ENCODE data around the gene DNAH1. TPM values are rescaled to one million over a fixed set of nuclear protein-coding genes. Genes with fewer than 3 reads are reported as not detected.

Gene DNAH1
- total and polyA plus RNA-seq, 2 experiments from 2014 or later, result 4.0 to 4.2 TPM

GRCh38 chr3:52277071-52277964, 38.8 kb upstream of the DNAH1 start:
- peaks cover 56% of the 10 kb centered on the region for H4K20me1 ChIP-seq (ENCODE audit: insufficient read depth, poor library complexity, severe bottlenecking)
- peaks cover 50% of the 10 kb centered on the region for H3K4me1 ChIP-seq (ENCODE audit: insufficient read depth)
- H3K27me3 ChIP-seq, result no peaks in the 10 kb centered on the region
- no peaks in the 10 kb centered on the region for H3K9me3 ChIP-seq (ENCODE audit: low read depth)
- TF ChIP-seq EZH2 (IDR thresholded peaks at IDR 0.05; ENCODE audit: borderline replicate concordance), result no peak
- TF ChIP-seq EZH2phosphoT487 (IDR thresholded peaks at IDR 0.05; ENCODE audit: low read depth, severe bottlenecking, unreplicated experiment), result no peak
- TF ChIP-seq, protein P1, sequence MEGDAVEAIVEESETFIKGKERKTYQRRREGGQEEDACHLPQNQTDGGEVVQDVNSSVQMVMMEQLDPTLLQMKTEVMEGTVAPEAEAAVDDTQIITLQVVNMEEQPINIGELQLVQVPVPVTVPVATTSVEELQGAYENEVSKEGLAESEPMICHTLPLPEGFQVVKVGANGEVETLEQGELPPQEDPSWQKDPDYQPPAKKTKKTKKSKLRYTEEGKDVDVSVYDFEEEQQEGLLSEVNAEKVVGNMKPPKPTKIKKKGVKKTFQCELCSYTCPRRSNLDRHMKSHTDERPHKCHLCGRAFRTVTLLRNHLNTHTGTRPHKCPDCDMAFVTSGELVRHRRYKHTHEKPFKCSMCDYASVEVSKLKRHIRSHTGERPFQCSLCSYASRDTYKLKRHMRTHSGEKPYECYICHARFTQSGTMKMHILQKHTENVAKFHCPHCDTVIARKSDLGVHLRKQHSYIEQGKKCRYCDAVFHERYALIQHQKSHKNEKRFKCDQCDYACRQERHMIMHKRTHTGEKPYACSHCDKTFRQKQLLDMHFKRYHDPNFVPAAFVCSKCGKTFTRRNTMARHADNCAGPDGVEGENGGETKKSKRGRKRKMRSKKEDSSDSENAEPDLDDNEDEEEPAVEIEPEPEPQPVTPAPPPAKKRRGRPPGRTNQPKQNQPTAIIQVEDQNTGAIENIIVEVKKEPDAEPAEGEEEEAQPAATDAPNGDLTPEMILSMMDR (IDR thresholded peaks at IDR 0.05; ENCODE audit: poor library complexity), result no peak
- WGBS (ENCODE audit: low lambda C conversion rate, missing lambda C conversion rate), result 3% methylated on average over 28 of the region's 28 CpGs
- peak; percentile 85 for DNase-seq (ENCODE audit: low spot score)
- H2AFZ ChIP-seq, result peak overlapping the region; percentile 53
- peak overlapping the region; percentile 99 for H3K4me3 ChIP-seq
- H3K9me2 ChIP-seq (replicated peaks; ENCODE audit: insufficient read depth), result no peaks in the 10 kb centered on the region
- H3K27ac ChIP-seq, result peak overlapping the region; percentile 100
- H3K4me2 ChIP-seq, result peak overlapping the region; percentile 99
- peaks cover 65% of the 10 kb centered on the region for H3K79me2 ChIP-seq
- H3K36me3 ChIP-seq (replicated peaks; ENCODE audit: insufficient read depth, low read depth), result no peaks in the 10 kb centered on the region

DNA sequence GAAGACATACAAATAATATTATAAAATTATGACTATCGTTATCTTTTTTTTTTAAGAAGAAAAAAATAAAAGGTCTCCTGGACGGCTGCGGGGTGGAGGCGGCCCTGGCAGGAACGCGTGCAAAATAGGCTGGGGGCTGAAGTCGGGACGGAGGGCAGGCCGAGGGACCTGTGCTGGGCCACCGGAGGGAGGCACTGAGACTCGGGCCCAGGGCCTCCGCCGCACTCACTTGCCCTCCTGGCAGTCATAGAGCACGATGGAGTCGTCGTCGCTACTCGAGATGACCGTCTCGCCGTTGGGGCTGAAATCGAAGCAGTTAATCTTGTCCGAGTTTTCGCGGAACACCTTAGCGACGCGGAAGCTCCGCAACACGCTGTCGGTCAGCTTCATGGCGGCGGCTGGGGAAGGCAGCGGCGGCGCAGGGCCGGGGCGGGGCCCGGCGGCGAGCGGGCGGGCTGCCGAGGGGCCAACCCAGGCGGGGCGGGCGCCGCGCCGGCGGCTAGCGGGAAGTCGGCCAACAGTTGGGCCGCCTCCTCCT, 38.1 kb upstream of the DNAH1 start:
- H3K27ac ChIP-seq, result peak overlapping the region; percentile 100
- H3K79me2 ChIP-seq, result peaks cover 58% of the 10 kb centered on the region
- H3K4me2 ChIP-seq, result peak overlapping the region; percentile 99
- H3K9me3 ChIP-seq (ENCODE audit: low read depth), result no peaks in the 10 kb centered on the region
- H4K20me1 ChIP-seq (ENCODE audit: insufficient read depth, poor library complexity, severe bottlenecking), result peaks cover 48% of the 10 kb centered on the region
- TF ChIP-seq EZH2phosphoT487 (IDR thresholded peaks at IDR 0.05; ENCODE audit: low read depth, severe bottlenecking, unreplicated experiment) (no peak), EZH2 (IDR thresholded peaks at IDR 0.05; ENCODE audit: borderline replicate concordance) (no peak)
- TF ChIP-seq, protein P1 (IDR thresholded peaks at IDR 0.05; ENCODE audit: poor library complexity), result peak; percentile 43
- H3K27me3 ChIP-seq, result no peaks in the 10 kb centered on the region
- H3K4me1 ChIP-seq (ENCODE audit: insufficient read depth), result peaks cover 49% of the 10 kb centered on the region
- H3K36me3 ChIP-seq (replicated peaks; ENCODE audit: insufficient read depth, low read depth), result no peaks in the 10 kb centered on the region
- H2AFZ ChIP-seq, result peak overlapping the region; percentile 53
- whole genome bisulfite sequencing (ENCODE audit: low lambda C conversion rate, missing lambda C conversion rate), result 1% methylated on average over 41 of the region's 54 CpGs
- H3K4me3 ChIP-seq, result peak overlapping the region; percentile 99
- peak; percentile 78 for DNase-seq (ENCODE audit: low spot score)
- H3K9me2 ChIP-seq (replicated peaks; ENCODE audit: insufficient read depth), result no peaks in the 10 kb centered on the region

GRCh38 chr3:52278510-52279069, 37.5 kb upstream of the DNAH1 start, which contains the start of gene WDR82:
Gene WDR82, minus strand, starts transcription at chr3:52278649. Its CDS starts 288 bp downstream, at chr3:52278361.
- Histone ChIP-seq H4K20me1 (ENCODE audit: insufficient read depth, poor library complexity, severe bottlenecking) (peaks cover 43% of the 10 kb centered on the region), H3K27ac (peak within 1 kb of the TSS; percentile 100), H3K79me2 (peaks cover 53% of the 10 kb centered on the region), H3K4me3 (peak within 1 kb of the TSS; percentile 99), H3K4me1 (ENCODE audit: insufficient read depth) (peaks cover 54% of the 10 kb centered on the region), H3K4me2 (peak within 1 kb of the TSS; percentile 99), H3K27me3 (no peaks in the 10 kb centered on the region), H3K9me2 (replicated peaks; ENCODE audit: insufficient read depth) (no peaks in the 10 kb centered on the region), H3K36me3 (replicated peaks; ENCODE audit: insufficient read depth, low read depth) (no peaks in the 10 kb centered on the region), H2AFZ (peak within 1 kb of the TSS; percentile 53), H3K9me3 (ENCODE audit: low read depth) (no peaks in the 10 kb centered on the region)
- TF ChIP-seq EZH2 (IDR thresholded peaks at IDR 0.05; ENCODE audit: borderline replicate concordance) (no peak), EZH2phosphoT487 (IDR thresholded peaks at IDR 0.05; ENCODE audit: low read depth, severe bottlenecking, unreplicated experiment) (no peak)
- TF ChIP-seq, protein P1 (IDR thresholded peaks at IDR 0.05; ENCODE audit: poor library complexity), result peak; percentile 58
- peak; percentile 99 for DNase-seq (ENCODE audit: low spot score)
- WGBS (ENCODE audit: low lambda C conversion rate, missing lambda C conversion rate), result under 1% methylated on average over 25 of the region's 58 CpGs

Measured in hepatocyte (in vitro differentiated cells).